Measurements from ENCODE around the gene KCNQ2. TPM values are rescaled to one million over a fixed set of nuclear protein-coding genes. Genes with fewer than 3 reads are reported as not detected.

KCNQ2 gene
- total RNA-seq, 1 donor from 2014 or later = 39.5 TPM

DNA sequence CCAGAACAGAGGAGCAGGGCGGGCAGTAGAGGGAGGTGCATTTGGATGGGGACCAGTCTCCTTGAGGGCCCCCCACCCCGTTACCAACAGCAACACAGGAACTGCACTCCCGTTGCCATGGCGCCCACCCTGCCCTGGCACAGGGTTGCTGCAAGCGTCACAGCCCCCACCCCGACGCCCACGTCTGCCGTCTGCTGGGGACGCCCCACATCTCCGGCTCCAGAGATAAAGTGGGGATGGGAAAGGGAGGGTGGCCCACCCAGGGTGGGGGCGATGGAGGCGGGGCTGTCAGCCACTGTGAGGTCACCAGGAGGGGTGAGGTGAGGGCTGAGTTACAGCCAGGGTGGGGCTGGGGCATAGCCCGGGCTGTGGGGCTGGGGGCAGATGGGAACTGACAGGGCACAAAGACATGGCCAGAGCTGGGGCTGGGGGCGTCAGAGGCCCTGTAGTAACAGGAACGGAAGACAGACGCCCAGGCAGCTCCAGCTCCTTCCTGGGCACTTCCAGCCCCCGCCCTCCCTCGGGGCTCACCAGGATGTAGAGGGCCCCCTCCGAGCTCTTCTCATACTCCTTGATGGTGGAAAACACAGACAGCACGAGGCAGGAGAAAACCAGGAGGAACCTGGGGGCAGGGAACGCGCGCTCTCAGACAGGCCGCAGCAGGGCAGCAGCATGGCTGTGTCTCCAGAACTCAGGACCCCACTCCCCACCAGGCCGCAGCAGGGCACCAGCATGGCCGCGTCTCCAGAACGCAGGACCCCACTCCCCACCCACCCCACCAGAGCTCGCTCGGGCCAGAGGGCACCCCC lies 26.0 kb downstream of the KCNQ2 start:
- Mint-ChIP-seq H3K27me3 (ENCODE audit: insufficient read depth, low read depth) (peaks cover 10% of the 10 kb centered on the region), H3K27ac (no peak overlapping the region), H3K4me1 (peaks cover 31% of the 10 kb centered on the region), H3K36me3 (peaks cover 16% of the 10 kb centered on the region), H3K4me3 (no peak overlapping the region), H3K9me3 (peaks cover 12% of the 10 kb centered on the region)
- H3F3A ChIP-seq (ENCODE audit: low read depth) = no peaks in the 10 kb centered on the region
- TF ChIP-seq EZH2 (IDR thresholded peaks at IDR 0.05) (no peak), EZH2phosphoT487 (IDR thresholded peaks at IDR 0.05) (no peak)
- TF ChIP-seq, protein P1, sequence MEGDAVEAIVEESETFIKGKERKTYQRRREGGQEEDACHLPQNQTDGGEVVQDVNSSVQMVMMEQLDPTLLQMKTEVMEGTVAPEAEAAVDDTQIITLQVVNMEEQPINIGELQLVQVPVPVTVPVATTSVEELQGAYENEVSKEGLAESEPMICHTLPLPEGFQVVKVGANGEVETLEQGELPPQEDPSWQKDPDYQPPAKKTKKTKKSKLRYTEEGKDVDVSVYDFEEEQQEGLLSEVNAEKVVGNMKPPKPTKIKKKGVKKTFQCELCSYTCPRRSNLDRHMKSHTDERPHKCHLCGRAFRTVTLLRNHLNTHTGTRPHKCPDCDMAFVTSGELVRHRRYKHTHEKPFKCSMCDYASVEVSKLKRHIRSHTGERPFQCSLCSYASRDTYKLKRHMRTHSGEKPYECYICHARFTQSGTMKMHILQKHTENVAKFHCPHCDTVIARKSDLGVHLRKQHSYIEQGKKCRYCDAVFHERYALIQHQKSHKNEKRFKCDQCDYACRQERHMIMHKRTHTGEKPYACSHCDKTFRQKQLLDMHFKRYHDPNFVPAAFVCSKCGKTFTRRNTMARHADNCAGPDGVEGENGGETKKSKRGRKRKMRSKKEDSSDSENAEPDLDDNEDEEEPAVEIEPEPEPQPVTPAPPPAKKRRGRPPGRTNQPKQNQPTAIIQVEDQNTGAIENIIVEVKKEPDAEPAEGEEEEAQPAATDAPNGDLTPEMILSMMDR (IDR thresholded peaks at IDR 0.05) = no peak
- H3K4me2 ChIP-seq = no peak overlapping the region
- no peak overlapping the region for H2AFZ ChIP-seq (replicated peaks)
- no peak for DNase-seq (ENCODE audit: low spot score)
- H3K79me2 ChIP-seq (ENCODE audit: low read depth) = peaks cover 30% of the 10 kb centered on the region
- peaks cover 52% of the 10 kb centered on the region for H4K20me1 ChIP-seq (ENCODE audit: low read depth)
- no peaks in the 10 kb centered on the region for H3K36me3 ChIP-seq
- no peak overlapping the region for H3K9ac ChIP-seq
- H3K27me3 ChIP-seq = no peaks in the 10 kb centered on the region
- H3K27ac ChIP-seq = no peak overlapping the region
- H3K4me1 ChIP-seq = no peaks in the 10 kb centered on the region
- no peak overlapping the region for H3K4me3 ChIP-seq
- H3K9me3 ChIP-seq (ENCODE audit: low read depth) = no peaks in the 10 kb centered on the region

DNA sequence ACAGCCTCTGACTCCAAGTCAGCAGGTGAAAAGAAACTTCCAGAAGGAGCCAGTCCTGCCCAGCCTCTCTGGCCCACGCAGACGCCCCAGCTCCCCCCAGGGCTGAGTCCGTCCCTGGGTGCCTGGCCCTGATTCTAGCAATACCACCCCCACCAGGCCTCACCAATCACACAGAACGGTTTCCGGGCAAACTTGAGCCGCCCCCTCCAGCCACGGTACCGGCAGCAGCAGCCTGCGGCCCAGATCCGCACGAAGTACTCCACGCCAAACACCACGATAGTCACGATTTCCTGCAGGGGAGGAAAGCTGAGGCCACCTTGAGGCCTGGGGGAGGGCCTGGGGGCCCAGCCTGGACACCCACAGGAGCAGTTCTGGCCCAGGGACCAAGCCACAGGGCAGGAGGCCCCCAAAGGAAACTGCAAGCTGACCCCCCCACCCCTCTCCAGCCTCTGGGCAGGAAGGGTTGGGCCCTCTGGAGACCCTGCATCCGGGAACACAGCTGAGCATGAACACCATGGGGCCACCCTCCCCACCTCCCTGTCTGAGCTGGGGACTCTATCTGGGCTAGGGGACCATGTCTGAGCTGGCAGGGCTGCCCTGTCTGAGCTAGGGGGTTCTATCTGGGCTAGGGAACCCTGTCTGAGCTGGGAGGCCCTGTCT lies 27.2 kb downstream of the KCNQ2 start:
- Mint-ChIP-seq H3K36me3 (peaks cover 14% of the 10 kb centered on the region), H3K27me3 (ENCODE audit: insufficient read depth, low read depth) (peaks cover 10% of the 10 kb centered on the region), H3K4me3 (no peak overlapping the region), H3K4me1 (peaks cover 29% of the 10 kb centered on the region), H3K9me3 (peaks cover 12% of the 10 kb centered on the region), H3K27ac (no peak overlapping the region)
- Histone ChIP-seq H3K4me2 (no peak overlapping the region), H3K27ac (no peak overlapping the region), H3K9me3 (ENCODE audit: low read depth) (no peaks in the 10 kb centered on the region), H3K4me3 (no peak overlapping the region), H3K27me3 (no peaks in the 10 kb centered on the region), H3K9ac (no peak overlapping the region), H4K20me1 (ENCODE audit: low read depth) (peaks cover 49% of the 10 kb centered on the region), H3K36me3 (no peaks in the 10 kb centered on the region), H3K4me1 (no peaks in the 10 kb centered on the region), H2AFZ (replicated peaks) (no peak overlapping the region), H3F3A (ENCODE audit: low read depth) (no peaks in the 10 kb centered on the region), H3K79me2 (ENCODE audit: low read depth) (peaks cover 20% of the 10 kb centered on the region)
- TF ChIP-seq EZH2 (IDR thresholded peaks at IDR 0.05) = no peak
- TF ChIP-seq, protein P1 (IDR thresholded peaks at IDR 0.05) = no peak
- TF ChIP-seq EZH2phosphoT487 (IDR thresholded peaks at IDR 0.05) = no peak
- no peak for DNase-seq (ENCODE audit: low spot score)

DNA sequence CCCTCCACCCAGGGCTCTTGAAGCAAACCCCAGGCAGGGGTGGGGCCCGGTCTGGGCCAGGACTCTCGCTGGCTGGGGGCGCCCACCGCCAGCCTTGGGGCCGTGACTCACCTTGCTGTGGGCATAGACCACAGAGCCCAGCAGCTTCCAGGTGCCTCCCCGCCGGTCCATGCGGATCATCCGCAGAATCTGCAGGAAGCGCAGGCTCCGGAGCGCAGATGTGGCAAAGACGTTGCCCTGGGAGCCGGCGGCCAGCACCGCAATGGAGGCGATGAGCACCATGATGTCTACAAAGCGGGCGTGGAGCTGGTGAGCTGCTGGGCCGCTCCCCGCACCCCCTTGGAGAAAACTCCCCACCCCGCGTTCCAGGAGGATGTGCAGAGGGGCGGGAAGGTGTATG lies 27.9 kb downstream of the KCNQ2 start:
- no peak overlapping the region for H2AFZ ChIP-seq (replicated peaks)
- H3K4me1 Mint-ChIP-seq = peaks cover 29% of the 10 kb centered on the region
- DNase-seq (ENCODE audit: low spot score) = no peak

More for the DNA sequence above, 27.9 kb downstream of the KCNQ2 start:
- no peaks in the 10 kb centered on the region for H3K36me3 ChIP-seq
- no peak for TF ChIP-seq EZH2 (IDR thresholded peaks at IDR 0.05)
- TF ChIP-seq, protein P1 (IDR thresholded peaks at IDR 0.05) = no peak
- no peak for TF ChIP-seq EZH2phosphoT487 (IDR thresholded peaks at IDR 0.05)
- no peak overlapping the region for H3K27ac Mint-ChIP-seq
- no peak overlapping the region for H3K4me2 ChIP-seq
- no peaks in the 10 kb centered on the region for H3K27me3 ChIP-seq
- peaks cover 20% of the 10 kb centered on the region for H3K79me2 ChIP-seq (ENCODE audit: low read depth)
- H3K36me3 Mint-ChIP-seq = peaks cover 14% of the 10 kb centered on the region
- no peaks in the 10 kb centered on the region for H3F3A ChIP-seq (ENCODE audit: low read depth)
- H3K4me3 Mint-ChIP-seq = no peak overlapping the region
- H3K9me3 Mint-ChIP-seq = peaks cover 12% of the 10 kb centered on the region
- H3K4me3 ChIP-seq = no peak overlapping the region
- H3K9me3 ChIP-seq (ENCODE audit: low read depth) = no peaks in the 10 kb centered on the region
- H3K27ac ChIP-seq = no peak overlapping the region
- H3K4me1 ChIP-seq = no peaks in the 10 kb centered on the region
- peaks cover 10% of the 10 kb centered on the region for H3K27me3 Mint-ChIP-seq (ENCODE audit: insufficient read depth, low read depth)
- H4K20me1 ChIP-seq (ENCODE audit: low read depth) = peaks cover 44% of the 10 kb centered on the region
- no peak overlapping the region for H3K9ac ChIP-seq
